Measurements from ENCODE around the gene COX6A2. TPM values are rescaled to one million over a fixed set of nuclear protein-coding genes. Genes with fewer than 3 reads are reported as not detected.

The COX6A2 gene
- total RNA-seq: not detected in 2 replicates

DNA sequence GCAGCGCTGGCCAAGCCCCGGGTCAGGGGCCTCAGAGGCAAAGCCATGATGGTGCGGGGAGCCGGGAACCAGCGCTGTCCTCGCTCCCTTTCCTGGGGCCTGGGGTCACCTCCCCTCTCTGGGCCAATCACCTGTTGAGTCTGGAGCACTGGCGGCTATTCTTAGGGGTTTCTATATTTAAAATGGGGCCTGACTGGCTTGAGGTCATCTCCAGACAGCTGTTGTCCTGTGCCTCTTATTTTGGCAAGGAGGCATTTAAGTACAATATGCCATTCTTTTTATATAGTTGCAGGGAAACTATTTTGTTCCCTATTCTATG is at the start of gene COX6A2:
Gene COX6A2 (minus strand): TSS at position 82 of the 319 bp plus-strand sequence. CDS start 35 bp downstream, at position 47.
- ChIA-PET POLR2A (no interaction called here), CTCF (no interaction called here)
- H3K9me3 Mint-ChIP-seq: no peaks in the 10 kb centered on the region
- H3K4me3 Mint-ChIP-seq: peak within 1 kb of the TSS; percentile 15
- no peak for ATAC-seq (ENCODE audit: low read depth)
- intact Hi-C loops (cut with micrococcal nuclease): no loop called here
- no peak within 1 kb of the TSS for H3K27ac Mint-ChIP-seq
- no peaks in the 10 kb centered on the region for H3K36me3 Mint-ChIP-seq (ENCODE audit: low read depth)
- DNase-seq: no peak
- no peak for TF ChIP-seq CTCF (IDR thresholded peaks at IDR 0.05)
- no peaks in the 10 kb centered on the region for H3K4me1 Mint-ChIP-seq
- peaks cover 10% of the 10 kb centered on the region for H3K27me3 Mint-ChIP-seq

DNA sequence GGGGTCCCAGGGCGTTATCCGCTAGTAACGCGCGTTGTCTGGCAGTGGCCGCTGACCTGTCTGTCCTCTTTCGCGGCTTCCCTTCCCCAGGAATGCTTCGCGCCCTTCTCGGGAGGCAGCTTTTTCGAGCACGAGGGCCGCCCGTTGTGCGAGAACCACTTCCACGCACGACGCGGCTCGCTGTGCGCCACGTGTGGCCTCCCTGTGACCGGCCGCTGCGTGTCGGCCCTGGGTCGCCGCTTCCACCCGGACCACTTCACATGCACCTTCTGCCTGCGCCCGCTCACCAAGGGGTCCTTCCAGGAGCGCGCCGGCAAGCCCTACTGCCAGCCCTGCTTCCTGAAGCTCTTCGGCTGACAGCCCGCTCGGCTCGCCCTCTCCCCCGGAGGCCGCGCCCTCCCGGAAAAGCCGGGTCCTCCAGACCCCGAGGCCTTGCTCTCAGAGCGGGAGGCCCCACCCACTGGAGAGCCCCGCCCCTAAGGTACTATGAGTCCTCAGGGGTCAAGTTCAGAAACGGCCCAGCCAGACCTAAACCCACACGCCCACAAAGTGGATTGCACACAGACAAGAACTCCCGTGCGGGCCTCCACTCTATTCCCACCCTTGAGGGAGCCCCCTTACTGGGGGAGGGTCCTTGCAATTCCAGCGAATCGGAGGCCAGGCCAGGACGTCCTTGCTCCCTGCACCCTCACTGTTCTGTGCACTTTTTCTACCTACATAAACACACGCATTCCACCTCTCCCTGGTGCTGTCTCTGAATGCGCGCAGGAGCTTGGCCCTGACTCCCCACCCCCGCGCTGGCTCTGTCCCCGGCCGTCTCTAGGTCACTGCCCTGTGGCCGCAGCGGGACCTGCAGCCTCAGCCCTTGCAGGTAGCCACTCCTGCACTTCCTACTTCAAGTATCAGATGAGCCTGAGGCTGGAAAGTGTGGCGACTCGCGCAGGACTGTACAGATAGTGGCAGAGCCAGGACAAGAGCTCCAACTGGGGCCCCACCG is 49.4 kb upstream of the COX6A2 start:
- intact Hi-C loops (cut with micrococcal nuclease): loop anchor here (1.0 kb wide), 2 partner anchors 10 to 18 kb away; partner anchors contain the start of gene ARMC5

GRCh38 chr16:31476303-31477219 is 48.4 kb upstream of the COX6A2 start:
- H3K27ac Mint-ChIP-seq: no peak overlapping the region
- ChIA-PET CTCF (interaction anchor here (1.1 kb wide), 1 partner anchor 16 kb away, joined by 4 read pairs; no protein-coding TSS in a partner anchor), POLR2A (interaction anchor here (0.8 to 4.3 kb wide), 4 partner anchors 11 to 351 kb away, joined by 3 to 27 read pairs (median 5); partner anchors contain the start of genes ARMC5 and RUSF1)
- no peaks in the 10 kb centered on the region for H3K36me3 Mint-ChIP-seq (ENCODE audit: low read depth)
- TF ChIP-seq CTCF (IDR thresholded peaks at IDR 0.05): no peak
- no peaks in the 10 kb centered on the region for H3K9me3 Mint-ChIP-seq
- ATAC-seq (ENCODE audit: low read depth) (peak; percentile 92), DNase-seq (peak; percentile 64)
- peak overlapping the region; percentile 85 for H3K4me3 Mint-ChIP-seq
- peaks cover 25% of the 10 kb centered on the region for H3K4me1 Mint-ChIP-seq
- intact Hi-C loops (cut with micrococcal nuclease): loop anchor here (1.0 kb wide), 2 partner anchors 11 to 17 kb away; partner anchors contain the start of gene ARMC5
- peaks cover 2% of the 10 kb centered on the region for H3K27me3 Mint-ChIP-seq

More for the DNA sequence above, 49.4 kb upstream of the COX6A2 start:
- POLR2A ChIA-PET: interaction anchor here (0.6 to 4.3 kb wide), 6 partner anchors 7 to 395 kb away, joined by 3 to 27 read pairs (median 5); partner anchors contain the start of genes ARMC5 and RUSF1
- no peaks in the 10 kb centered on the region for H3K36me3 Mint-ChIP-seq (ENCODE audit: low read depth)
- no peak overlapping the region for H3K27ac Mint-ChIP-seq
- H3K9me3 Mint-ChIP-seq: no peaks in the 10 kb centered on the region
- ATAC-seq (ENCODE audit: low read depth) (peak; percentile 40), DNase-seq (peak; percentile 42)
- H3K4me1 Mint-ChIP-seq: peaks cover 22% of the 10 kb centered on the region
- no peak for TF ChIP-seq CTCF (IDR thresholded peaks at IDR 0.05)
- CTCF ChIA-PET: interaction anchor here (1.1 kb wide), 1 partner anchor 17 kb away, joined by 4 read pairs; no protein-coding TSS in a partner anchor
- H3K27me3 Mint-ChIP-seq: peaks cover 4% of the 10 kb centered on the region
- peak overlapping the region; percentile 85 for H3K4me3 Mint-ChIP-seq

DNA sequence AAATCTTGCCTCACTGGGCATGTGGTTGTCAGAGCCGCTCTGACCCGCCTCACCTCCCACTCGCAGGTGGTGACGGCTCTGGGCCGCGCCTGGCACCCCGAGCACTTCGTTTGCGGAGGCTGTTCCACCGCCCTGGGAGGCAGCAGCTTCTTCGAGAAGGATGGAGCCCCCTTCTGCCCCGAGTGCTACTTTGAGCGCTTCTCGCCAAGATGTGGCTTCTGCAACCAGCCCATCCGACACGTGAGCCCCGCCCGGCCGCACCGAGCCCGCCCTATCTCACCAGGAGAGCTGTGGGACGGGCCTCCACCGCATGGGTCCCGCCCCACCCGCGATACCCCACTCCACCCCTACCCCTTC is 47.8 kb upstream of the COX6A2 start:
- DNase-seq: no peak
- Mint-ChIP-seq H3K9me3 (no peaks in the 10 kb centered on the region), H3K36me3 (ENCODE audit: low read depth) (no peaks in the 10 kb centered on the region), H3K27me3 (peaks cover 2% of the 10 kb centered on the region), H3K27ac (no peak overlapping the region), H3K4me3 (peak overlapping the region; percentile 85), H3K4me1 (peaks cover 31% of the 10 kb centered on the region)
- ChIA-PET CTCF (no interaction called here), POLR2A (interaction anchor here (4.3 kb wide), 1 partner anchor 16 kb away, joined by 27 read pairs; the partner anchor contains the start of gene ARMC5)
- TF ChIP-seq CTCF (IDR thresholded peaks at IDR 0.05): no peak
- ATAC-seq (ENCODE audit: low read depth): no peak
- intact Hi-C loops (cut with micrococcal nuclease): no loop called here
